DND-41 (cell line): ENCODE measurements around the gene SNRPA1.
A peak's percentile ranks its signal among the peaks of the same experiment; 100 is the strongest.
"Not testable (repeated sequence)": the region's sequence is repeated elsewhere in the genome, so short reads cannot be mapped to it uniquely, and the experiment has no call there.

Experiments
- ATAC-seq: fragments of 200-7000 bp; cut with Tn5 transposase; 3 replicates; pipeline ENCODE4 v1.9.1; 2021; ENCODE audit warnings: low read depth; ENCODE audit not compliant: insufficient read depth
- DNase-seq: peaks from one replicate; pipeline ENCODE4 v3.0.0-alpha.2; 2020
- H2AFZ ChIP-seq: 2 replicates; pipeline ENCODE4 v1.6.0; 2012; ENCODE audit warnings: low read depth, low read length
- H3K27ac ChIP-seq: 2 replicates; pipeline ENCODE4 v1.5.1; 2012; ENCODE audit warnings: low read length, inconsistent platforms
- H3K27me3 ChIP-seq: fragments of 200-600 bp; sonication (generic); 2 replicates; pipeline ENCODE4 v1.6.0; 2012; ENCODE audit warnings: low read length, mild to moderate bottlenecking, inconsistent platforms; ENCODE audit not compliant: insufficient read depth, poor library complexity
- H3K36me3 ChIP-seq: 2 replicates; pipeline ENCODE4 v1.5.1; 2012; ENCODE audit warnings: low read length, inconsistent platforms; ENCODE audit not compliant: insufficient read depth
- H3K4me1 ChIP-seq: 2 replicates; pipeline ENCODE4 v1.5.1; 2012; ENCODE audit warnings: mild to moderate bottlenecking, low read length; ENCODE audit not compliant: insufficient read depth
- H3K4me2 ChIP-seq: 2 replicates; pipeline ENCODE4 v1.6.0; 2012; ENCODE audit warnings: mild to moderate bottlenecking, moderate library complexity, low read length, inconsistent platforms; ENCODE audit not compliant: insufficient read depth
- H3K4me3 ChIP-seq, 2 experiments: fragments of 200-600 bp in 1 of 2; shearing (Covaris generic) in 1 of 2; 2 replicates each; pipeline ENCODE4 v1.5.1; 2012 to 2016; ENCODE audit warnings: inconsistent platforms in 2 of 2, low read length in 2 of 2, mild to moderate bottlenecking in 2 of 2, low read depth in 1 of 2, moderate library complexity in 1 of 2
- H3K79me2 ChIP-seq: 2 replicates; pipeline ENCODE4 v1.6.0; 2012; ENCODE audit warnings: low read length, inconsistent platforms; ENCODE audit not compliant: insufficient read depth
- H3K9ac ChIP-seq: 2 replicates; pipeline ENCODE4 v1.6.0; 2012; ENCODE audit warnings: low read depth, mild to moderate bottlenecking, inconsistent platforms, low read length, moderate library complexity
- H3K9me3 ChIP-seq: 2 replicates; pipeline ENCODE4 v1.5.1; 2012; ENCODE audit warnings: low read length, moderate library complexity, mild to moderate bottlenecking, inconsistent platforms; ENCODE audit not compliant: insufficient read depth, severe bottlenecking
- H4K20me1 ChIP-seq: 2 replicates; pipeline ENCODE4 v1.6.0; 2012; ENCODE audit warnings: low read length; ENCODE audit not compliant: insufficient read depth
- EZH2 ChIP-seq: IDR thresholded peaks from 3 replicates; pipeline ENCODE4 v1.6.1; 2012; ENCODE audit warnings: borderline replicate concordance, low read depth, mild to moderate bottlenecking, moderate library complexity, low read length, inconsistent platforms; ENCODE audit not compliant: severe bottlenecking
- TF ChIP-seq, protein P1 (sequence below): IDR thresholded peaks from 2 replicates; pipeline ENCODE4 v1.5.1; 2012; ENCODE audit warnings: borderline replicate concordance, low read length, moderate library complexity, mild to moderate bottlenecking; ENCODE audit not compliant: poor library complexity, severe bottlenecking; ENCODE audit errors: extremely low read depth

The SNRPA1 gene

GRCh38 chr15:101337976-101338375, 42.9 kb upstream of the SNRPA1 start:
- Histone ChIP-seq H3K4me1 (peaks cover 43% of the 10 kb centered on the region), H3K9ac (peak overlapping the region; percentile 47), H4K20me1 (no peaks in the 10 kb centered on the region), H3K79me2 (no peaks in the 10 kb centered on the region), H2AFZ (no peak overlapping the region), H3K27ac (peak overlapping the region; percentile 85), H3K9me3 (peaks cover 24% of the 10 kb centered on the region), H3K27me3 (no peaks in the 10 kb centered on the region), H3K36me3 (no peaks in the 10 kb centered on the region; the same call in 1 of the 2 replicates), H3K4me3 (no peak overlapping the region), H3K4me2 (peak overlapping the region; percentile 18; the same call in 1 of the 2 replicates)
- peak; percentile 91 for ATAC-seq
- no peak for TF ChIP-seq EZH2
- TF ChIP-seq, protein P1, sequence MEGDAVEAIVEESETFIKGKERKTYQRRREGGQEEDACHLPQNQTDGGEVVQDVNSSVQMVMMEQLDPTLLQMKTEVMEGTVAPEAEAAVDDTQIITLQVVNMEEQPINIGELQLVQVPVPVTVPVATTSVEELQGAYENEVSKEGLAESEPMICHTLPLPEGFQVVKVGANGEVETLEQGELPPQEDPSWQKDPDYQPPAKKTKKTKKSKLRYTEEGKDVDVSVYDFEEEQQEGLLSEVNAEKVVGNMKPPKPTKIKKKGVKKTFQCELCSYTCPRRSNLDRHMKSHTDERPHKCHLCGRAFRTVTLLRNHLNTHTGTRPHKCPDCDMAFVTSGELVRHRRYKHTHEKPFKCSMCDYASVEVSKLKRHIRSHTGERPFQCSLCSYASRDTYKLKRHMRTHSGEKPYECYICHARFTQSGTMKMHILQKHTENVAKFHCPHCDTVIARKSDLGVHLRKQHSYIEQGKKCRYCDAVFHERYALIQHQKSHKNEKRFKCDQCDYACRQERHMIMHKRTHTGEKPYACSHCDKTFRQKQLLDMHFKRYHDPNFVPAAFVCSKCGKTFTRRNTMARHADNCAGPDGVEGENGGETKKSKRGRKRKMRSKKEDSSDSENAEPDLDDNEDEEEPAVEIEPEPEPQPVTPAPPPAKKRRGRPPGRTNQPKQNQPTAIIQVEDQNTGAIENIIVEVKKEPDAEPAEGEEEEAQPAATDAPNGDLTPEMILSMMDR = no peak
- DNase-seq = peak; percentile 81

DNA sequence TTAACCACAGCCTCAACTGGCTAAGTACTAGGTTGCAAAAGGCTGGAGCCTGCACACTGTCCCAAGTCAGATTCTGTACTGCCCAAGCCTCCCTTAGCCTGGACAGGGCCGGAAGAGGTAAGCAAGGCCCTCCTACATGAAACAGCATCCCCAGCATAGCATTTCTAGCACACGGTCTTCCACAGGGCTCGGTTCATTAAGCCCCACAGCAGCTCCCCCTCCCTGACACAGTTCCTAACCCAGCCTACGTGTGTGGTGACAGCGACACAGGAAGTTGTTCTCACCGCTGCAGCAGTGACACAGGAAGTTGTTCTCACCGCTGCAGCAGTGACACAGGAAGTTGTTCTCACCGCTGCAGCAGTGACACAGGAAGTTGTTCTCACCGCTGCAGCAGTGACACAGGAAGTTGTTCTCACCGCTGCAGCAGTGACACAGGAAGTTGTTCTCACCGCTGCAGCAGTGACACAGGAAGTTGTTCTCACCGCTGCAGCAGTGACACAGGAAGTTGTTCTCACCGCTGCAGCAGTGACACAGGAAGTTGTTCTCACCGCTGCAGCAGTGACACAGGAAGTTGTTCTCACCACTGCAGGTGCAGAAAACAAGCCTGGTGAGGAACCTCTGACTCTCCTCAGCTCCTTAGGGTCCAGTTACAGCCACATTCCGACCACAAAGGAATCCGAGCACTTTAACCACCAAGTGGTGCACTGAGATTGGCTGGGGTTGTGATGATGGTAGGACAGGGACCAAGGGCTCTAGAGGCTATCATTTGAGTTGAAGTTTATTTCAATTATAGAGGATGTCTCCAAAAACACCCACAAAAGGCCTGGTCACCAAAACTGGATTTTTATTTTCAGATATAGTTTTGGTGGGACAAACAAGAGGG, 39.1 kb upstream of the SNRPA1 start:
- Histone ChIP-seq H3K4me3 (peak overlapping the region in 1 of 2 experiments; percentile 34; a peak in 2 of 4 replicates), H3K9me3 (peaks cover 24% of the 10 kb centered on the region), H3K27ac (peak overlapping the region; percentile 85), H3K9ac (peak overlapping the region; percentile 24; the same call in 1 of the 2 replicates), H2AFZ (peak overlapping the region; percentile 50), H3K4me1 (peaks cover 34% of the 10 kb centered on the region)
- not testable (repeated sequence) for H3K4me2 ChIP-seq, H3K27me3 ChIP-seq, H3K79me2 ChIP-seq, H4K20me1 ChIP-seq, H3K36me3 ChIP-seq
- ATAC-seq (peak; percentile 67), DNase-seq (peak; percentile 66)

DNA sequence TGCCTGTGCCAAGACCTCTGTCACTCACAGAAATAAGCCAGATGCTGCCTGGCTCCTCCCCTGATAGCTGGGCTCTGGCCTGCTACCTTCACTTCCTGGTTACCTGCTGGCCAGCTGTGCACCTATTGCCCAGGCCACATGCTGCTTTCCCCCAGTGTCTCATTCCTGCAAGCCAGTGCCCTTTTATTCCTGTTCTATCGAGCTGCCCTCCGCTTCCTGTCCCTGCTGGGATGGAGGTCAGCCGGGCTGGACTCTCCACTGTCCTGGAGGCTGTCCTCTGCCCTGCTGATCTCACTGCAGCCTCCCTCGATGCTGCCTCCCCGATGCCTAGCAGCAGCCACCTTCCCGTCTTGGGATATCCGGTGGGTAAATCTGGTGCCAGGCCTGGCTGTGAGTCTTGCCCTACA, 37.0 kb upstream of the SNRPA1 start:
- peaks cover 13% of the 10 kb centered on the region for H3K4me1 ChIP-seq
- H3K36me3 ChIP-seq = no peaks in the 10 kb centered on the region; the same call in 1 of the 2 replicates
- H3K79me2 ChIP-seq = no peaks in the 10 kb centered on the region
- DNase-seq (no peak), ATAC-seq (no peak)
- no peak overlapping the region for H3K4me2 ChIP-seq
- peaks cover 24% of the 10 kb centered on the region for H3K9me3 ChIP-seq
- H3K9ac ChIP-seq = no peak overlapping the region
- no peaks in the 10 kb centered on the region for H3K27me3 ChIP-seq
- TF ChIP-seq, protein P1 = no peak
- no peak for TF ChIP-seq EZH2
- H3K4me3 ChIP-seq = no peak overlapping the region
- H3K27ac ChIP-seq = no peak overlapping the region
- no peaks in the 10 kb centered on the region for H4K20me1 ChIP-seq
- no peak overlapping the region for H2AFZ ChIP-seq

DNA sequence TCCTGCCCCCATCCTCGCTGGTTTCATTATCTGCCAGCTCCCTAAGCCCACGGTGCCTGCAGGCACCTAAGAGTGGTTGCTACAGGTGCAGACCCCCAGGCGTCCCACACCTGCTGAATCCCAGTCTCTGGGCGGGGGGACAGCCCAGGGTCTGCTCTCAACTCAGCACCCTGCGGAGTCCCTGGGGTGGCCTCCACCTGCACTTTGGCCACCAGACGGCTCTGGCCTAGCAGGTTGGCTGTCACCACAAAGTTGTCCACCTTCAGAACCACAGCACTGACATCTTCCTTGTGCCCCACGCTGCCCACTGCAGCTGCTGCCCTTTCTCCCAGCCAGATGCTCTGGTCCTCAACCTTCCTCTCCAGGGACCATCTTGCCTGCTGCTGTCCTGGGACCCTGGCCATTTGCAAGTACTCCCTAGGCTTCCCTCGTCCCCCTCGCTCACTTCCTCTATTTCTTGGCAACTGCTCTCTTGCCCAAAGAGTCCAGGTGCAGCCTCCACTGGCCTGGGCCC, 34.9 kb upstream of the SNRPA1 start:
- Histone ChIP-seq H3K4me1 (peaks cover 6% of the 10 kb centered on the region), H4K20me1 (no peaks in the 10 kb centered on the region), H3K9ac (no peak overlapping the region), H3K4me3 (no peak overlapping the region), H3K9me3 (peaks cover 10% of the 10 kb centered on the region), H3K4me2 (no peak overlapping the region), H3K36me3 (no peaks in the 10 kb centered on the region; the same call in 1 of the 2 replicates), H3K27me3 (no peaks in the 10 kb centered on the region), H2AFZ (no peak overlapping the region), H3K27ac (no peak overlapping the region), H3K79me2 (no peaks in the 10 kb centered on the region)
- no peak for ATAC-seq
- no peak for DNase-seq
- TF ChIP-seq, protein P1 = no peak
- no peak for TF ChIP-seq EZH2
